GM19043 (cell line): ENCODE data around the gene NEB.

Experiments used
- ATAC-seq: cut with Tn5 transposase; IDR thresholded peaks from one replicate; pipeline ENCODE4 v1.9.1; 2021; ENCODE audit warnings: low read depth; ENCODE audit not compliant: unreplicated experiment

Gene NEB, protein sequence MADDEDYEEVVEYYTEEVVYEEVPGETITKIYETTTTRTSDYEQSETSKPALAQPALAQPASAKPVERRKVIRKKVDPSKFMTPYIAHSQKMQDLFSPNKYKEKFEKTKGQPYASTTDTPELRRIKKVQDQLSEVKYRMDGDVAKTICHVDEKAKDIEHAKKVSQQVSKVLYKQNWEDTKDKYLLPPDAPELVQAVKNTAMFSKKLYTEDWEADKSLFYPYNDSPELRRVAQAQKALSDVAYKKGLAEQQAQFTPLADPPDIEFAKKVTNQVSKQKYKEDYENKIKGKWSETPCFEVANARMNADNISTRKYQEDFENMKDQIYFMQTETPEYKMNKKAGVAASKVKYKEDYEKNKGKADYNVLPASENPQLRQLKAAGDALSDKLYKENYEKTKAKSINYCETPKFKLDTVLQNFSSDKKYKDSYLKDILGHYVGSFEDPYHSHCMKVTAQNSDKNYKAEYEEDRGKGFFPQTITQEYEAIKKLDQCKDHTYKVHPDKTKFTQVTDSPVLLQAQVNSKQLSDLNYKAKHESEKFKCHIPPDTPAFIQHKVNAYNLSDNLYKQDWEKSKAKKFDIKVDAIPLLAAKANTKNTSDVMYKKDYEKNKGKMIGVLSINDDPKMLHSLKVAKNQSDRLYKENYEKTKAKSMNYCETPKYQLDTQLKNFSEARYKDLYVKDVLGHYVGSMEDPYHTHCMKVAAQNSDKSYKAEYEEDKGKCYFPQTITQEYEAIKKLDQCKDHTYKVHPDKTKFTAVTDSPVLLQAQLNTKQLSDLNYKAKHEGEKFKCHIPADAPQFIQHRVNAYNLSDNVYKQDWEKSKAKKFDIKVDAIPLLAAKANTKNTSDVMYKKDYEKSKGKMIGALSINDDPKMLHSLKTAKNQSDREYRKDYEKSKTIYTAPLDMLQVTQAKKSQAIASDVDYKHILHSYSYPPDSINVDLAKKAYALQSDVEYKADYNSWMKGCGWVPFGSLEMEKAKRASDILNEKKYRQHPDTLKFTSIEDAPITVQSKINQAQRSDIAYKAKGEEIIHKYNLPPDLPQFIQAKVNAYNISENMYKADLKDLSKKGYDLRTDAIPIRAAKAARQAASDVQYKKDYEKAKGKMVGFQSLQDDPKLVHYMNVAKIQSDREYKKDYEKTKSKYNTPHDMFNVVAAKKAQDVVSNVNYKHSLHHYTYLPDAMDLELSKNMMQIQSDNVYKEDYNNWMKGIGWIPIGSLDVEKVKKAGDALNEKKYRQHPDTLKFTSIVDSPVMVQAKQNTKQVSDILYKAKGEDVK (N-terminal part only)

DNA sequence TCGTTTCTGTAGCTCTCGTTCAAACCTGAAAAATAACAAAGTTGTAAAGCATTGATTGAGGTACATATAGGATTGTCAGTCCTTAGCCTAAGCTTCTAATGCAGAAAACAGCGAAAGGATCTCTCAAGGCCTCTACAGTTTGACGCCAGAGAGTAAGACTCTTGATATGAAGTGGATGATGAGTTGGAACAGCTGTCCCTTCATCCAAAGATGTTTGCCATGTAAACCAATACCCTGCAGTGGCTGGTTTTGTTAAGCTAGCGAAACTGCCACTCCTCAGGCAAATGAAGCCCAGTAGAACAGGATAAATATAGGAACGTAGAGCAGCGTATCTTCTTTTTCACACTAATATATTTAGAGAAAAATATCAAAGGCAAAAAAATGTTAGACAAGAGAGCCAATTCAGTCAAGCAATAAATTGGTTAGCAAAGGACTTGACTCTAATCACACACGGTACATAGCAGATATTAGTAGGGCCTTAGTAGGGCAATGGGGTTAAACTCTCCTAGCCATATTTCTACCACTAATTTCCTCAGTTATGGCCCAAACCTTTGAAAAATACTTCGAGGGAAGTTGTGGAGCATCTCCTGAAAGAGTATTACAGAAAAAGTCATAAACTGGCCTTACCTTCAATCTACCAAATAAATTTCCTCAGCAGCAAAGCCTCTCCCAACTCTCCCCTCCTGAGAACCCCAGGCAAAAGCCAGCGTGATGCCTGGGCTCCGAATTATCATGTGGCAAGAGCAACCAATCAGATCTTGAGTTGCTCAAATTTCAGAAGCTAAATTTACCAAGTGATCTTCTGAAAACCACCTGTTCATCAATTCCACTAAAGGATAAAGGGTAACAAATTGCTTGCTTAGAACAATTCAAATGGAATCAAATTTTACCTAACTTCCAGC, at the start of gene NEB:
TSS of gene NEB (minus strand) at position 706 of the 902 bp plus-strand sequence. CDS start 1,320 bp downstream, outside the sequence.
- ATAC-seq: no peak

GRCh38 chr2:151783133-151783520, 48.9 kb upstream of the NEB start:
- ATAC-seq: no peak

GRCh38 chr2:151782378-151783132, 48.3 kb upstream of the NEB start:
- ATAC-seq: no peak

GRCh38 chr2:151781642-151782041, 47.4 kb upstream of the NEB start:
- ATAC-seq: no peak

DNA sequence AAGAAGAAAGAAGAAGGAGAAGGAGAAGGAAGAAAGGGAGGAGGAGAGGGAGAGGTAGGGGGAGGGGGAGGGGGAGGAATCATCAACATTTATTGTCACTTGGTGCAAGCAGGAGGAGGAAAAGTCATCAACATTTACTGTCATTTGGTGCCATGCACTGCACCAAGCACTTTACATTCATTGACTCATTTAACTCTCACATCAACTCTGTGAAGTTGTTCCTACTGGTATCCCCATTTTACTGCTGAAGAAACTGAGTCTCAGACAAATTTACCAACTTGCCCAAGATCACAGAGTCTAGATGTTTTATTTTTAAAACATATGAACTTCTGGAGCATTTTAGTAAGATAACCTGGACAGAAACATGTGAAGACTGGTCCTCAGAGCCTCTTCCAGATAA, 46.7 kb upstream of the NEB start:
- no peak for ATAC-seq

GRCh38 chr2:151777935-151778334, 43.7 kb upstream of the NEB start:
- no peak for ATAC-seq

- ATAC-seq: no peak
Observed at GRCh38 chr2:151777487-151777886, 43.2 kb upstream of the NEB start.

GRCh38 chr2:151776367-151776766, 42.1 kb upstream of the NEB start:
- no peak for ATAC-seq

DNA sequence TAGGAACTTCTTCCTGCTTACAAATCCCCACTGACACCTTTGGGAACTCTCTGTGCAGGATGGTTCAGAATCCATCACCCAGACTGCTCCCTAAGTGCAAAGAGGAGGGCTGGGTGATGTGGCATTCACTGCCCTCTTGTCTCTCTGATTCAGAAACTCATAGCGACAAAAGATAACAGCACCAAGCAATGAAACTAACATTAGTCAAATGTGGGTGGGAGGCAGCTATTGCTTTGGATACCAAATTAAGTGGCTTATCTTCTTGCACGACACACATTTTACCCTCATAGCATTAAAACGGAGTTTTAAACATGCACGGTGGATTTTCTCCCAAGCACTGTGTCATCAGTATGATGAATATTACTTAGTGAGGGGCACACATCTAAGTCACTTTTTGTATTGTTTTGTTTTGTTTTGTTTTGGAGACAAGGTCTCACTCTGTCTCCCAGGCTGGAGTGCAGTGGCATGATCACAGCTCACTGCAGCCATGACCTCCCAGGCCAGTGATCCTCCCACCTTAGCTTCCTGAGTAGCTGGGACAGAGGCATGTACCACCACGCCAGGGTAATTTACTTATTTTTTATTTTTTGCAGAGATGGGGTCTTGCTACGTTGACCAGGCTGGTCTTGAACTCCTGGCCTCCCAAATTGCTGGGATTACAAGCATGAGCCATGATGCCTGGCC, 40.9 kb upstream of the NEB start:
- no peak for ATAC-seq

DNA sequence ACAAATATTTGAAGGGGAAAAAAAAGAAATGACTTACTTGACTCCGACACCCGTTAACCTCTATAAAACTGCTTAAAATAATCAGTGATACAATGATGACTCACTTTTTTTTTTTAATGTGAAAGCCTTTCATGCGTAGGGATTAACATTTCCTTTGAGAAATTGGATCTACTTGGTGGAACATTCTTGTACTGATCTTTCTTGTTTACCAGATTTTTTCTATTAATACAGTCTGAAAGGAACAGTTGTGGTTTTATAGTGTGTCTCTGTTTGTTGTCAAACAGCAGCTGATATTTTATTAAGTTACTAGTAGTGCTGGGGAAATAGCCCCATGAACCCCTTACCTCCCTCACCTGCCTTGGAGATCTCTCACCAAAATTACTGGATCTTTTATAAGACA, 40.2 kb upstream of the NEB start:
- ATAC-seq: no peak

DNA sequence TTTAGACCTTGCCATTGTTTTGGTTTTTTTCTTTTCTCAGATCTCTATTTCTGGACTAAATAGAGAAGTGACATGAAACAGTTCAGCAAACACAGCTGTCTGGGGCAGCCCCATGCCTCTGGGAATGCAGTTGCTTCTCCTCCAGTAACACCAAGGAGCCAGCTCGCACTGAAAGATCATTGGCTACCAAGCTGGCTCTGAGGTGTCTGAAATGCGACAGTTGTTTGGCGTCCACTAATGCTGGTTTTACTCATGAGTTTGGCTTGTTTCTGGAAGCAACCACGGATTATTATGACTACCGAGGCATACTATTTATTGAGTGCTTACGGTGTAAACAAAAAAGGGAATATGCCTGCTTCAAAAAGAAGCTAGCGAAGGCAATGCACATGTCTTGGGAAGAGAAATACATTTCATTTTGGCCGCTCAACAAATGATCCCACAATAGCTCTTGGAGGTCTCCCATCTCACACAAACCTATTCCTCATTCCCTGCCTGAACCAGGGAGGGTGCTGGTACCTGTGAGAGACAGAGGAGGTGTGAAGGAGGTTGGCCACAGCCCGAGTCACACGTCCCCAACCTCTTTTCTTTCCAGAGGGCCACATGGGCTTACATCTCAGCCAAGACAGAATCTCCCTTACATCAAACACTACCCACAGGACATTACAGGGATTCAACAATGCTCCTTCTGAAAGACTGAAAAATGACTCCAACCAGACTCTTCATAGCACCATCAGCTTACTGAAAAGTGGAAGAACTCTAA, 37.5 kb upstream of the NEB start:
- ATAC-seq: peak; percentile 95

DNA sequence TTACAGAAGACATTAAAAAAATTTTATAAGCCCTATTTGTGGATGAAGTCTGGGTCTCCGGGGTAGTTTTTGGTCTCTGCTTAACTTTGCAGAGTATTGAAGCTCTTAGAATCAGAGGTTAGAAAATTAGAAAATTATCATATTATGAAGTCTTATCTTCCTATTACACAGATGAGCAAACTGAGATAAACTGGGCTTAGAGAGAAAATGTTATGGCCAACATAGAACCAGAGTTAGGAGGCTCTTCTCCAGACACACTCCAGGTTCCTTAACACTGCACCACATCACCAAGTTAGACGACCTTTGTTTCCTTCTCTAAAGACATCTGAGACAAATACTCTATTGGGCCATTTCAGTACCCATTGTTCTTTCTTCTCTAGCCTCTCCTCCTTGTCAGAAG, 36.7 kb upstream of the NEB start:
- peak; percentile 13 for ATAC-seq

- ATAC-seq: no peak
Observed at GRCh38 chr2:151769606-151770005, 35.3 kb upstream of the NEB start.

DNA sequence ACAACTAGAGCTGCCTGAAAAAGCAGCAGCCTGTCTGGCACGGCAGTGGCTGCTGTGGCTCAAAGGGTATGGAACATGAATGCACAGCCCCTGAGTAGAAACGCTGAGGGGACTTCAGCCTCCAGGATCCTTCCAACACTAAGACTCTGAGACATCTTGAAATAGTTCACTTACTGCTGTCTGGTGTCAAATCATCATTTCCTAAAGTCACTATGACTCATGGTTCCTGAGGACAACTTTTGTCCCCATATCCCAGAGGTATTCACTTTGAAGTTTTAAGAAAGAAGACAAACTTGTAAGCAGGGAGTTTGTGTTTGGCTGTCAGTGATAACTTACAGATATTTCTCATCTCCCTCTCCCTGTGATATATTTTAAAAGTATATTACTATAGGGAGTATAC, 33.3 kb upstream of the NEB start:
- no peak for ATAC-seq

GRCh38 chr2:151766437-151767153, 32.3 kb upstream of the NEB start:
- ATAC-seq: peak; percentile 55

- no peak for ATAC-seq
Observed at GRCh38 chr2:151765760-151766410, 31.6 kb upstream of the NEB start.

- ATAC-seq: no peak
Observed at GRCh38 chr2:151762694-151763093, 28.4 kb upstream of the NEB start.
